Transverse colon (tissue), 4 donors: ENCODE data around the gene USP5. TPM values are rescaled to one million over a fixed set of nuclear protein-coding genes. Genes with fewer than 3 reads are reported as not detected.

ENCODE experiments used
- DNase-seq: peaks from one replicate; pipeline ENCODE4 v3.0.0-alpha.2; 2019
- H3K27ac ChIP-seq, 4 donors: fragments of 200-600 bp; sonication (generic); 2 replicates each; pipeline ENCODE4 v1.5.1; 2016 to 2018; ENCODE audit warnings: inconsistent platforms in 4 of 4
- H3K27me3 ChIP-seq: fragments of 200-600 bp; sonication (generic); 2 replicates; pipeline ENCODE4 v1.5.1; 2017; ENCODE audit warnings: inconsistent platforms
- H3K36me3 ChIP-seq, 4 donors: fragments of 200-600 bp; sonication (generic); 2 replicates each; pipeline ENCODE4 v1.5.1; 2017 to 2019; ENCODE audit warnings: inconsistent platforms in 4 of 4
- H3K4me1 ChIP-seq, 4 donors: fragments of 200-600 bp; sonication (generic); 2 replicates each; pipeline ENCODE4 v1.5.1; 2017 to 2020; ENCODE audit warnings: inconsistent platforms in 4 of 4
- H3K4me3 ChIP-seq, 4 donors: fragments of 200-600 bp; sonication (generic); 1 replicate in 1 of 4; 2 replicates in 3 of 4; pipeline versions ENCODE4 v1.5.1 to v1.6.1; 2017 to 2019; ENCODE audit warnings: inconsistent platforms in 4 of 4
- H3K9me3 ChIP-seq, 2 donors: fragments of 200-600 bp; sonication (generic); 2 replicates each; pipeline ENCODE4 v1.5.1; 2017 to 2019; ENCODE audit warnings: inconsistent platforms in 2 of 2
- CTCF ChIP-seq, 5 experiments: fragments of 200-600 bp in 3 of 5; fragments of 450-650 bp in 2 of 5; sonication (generic) in 3 of 5; IDR thresholded peaks; 1 replicate in 2 of 5; 2 replicates in 3 of 5; pipeline ENCODE4 v1.5.1; 2016 to 2017; ENCODE audit warnings: antibody characterized with exemption in 5 of 5, inconsistent platforms in 3 of 5, mild to moderate bottlenecking in 2 of 5, moderate library complexity in 1 of 5
- EP300 ChIP-seq: sonication (generic); formaldehyde crosslinking; IDR thresholded peaks from one replicate; pipeline ENCODE4 v1.6.1; 2017; ENCODE audit warnings: antibody characterized with exemption, low read depth
- POLR2A ChIP-seq: fragments of 450-650 bp; IDR thresholded peaks from one replicate; pipeline ENCODE4 v1.6.1; 2016; ENCODE audit warnings: antibody characterized with exemption, mild to moderate bottlenecking, moderate library complexity
- POLR2AphosphoS5 ChIP-seq, 3 donors: sonication (generic); formaldehyde crosslinking; IDR thresholded peaks; one replicate each; pipeline ENCODE4 v1.6.1; 2016; ENCODE audit warnings: antibody characterized with exemption in 3 of 3
- WGBS, 2 donors: methylation state at CpG; one replicate each; pipeline ENCODE4 v1.1.5; 2018; ENCODE audit warnings: low coverage in 1 of 2; 5-methylcytosine and 5-hydroxymethylcytosine counted together
- in situ Hi-C, 4 donors: fragments of 200-750 bp; cut with MboI; loops; one replicate each; pipeline versions ENCODE4 v1.15.0 to v1.15.1; 2017; ENCODE audit warnings: low sequenced_read_pairs in 3 of 4, low pct_ligation_motif_present in 1 of 4, low pct_unique_long_range_greater_than_20kb in 1 of 4
- intact Hi-C: fragments of 100-400 bp; cut with DNase I; formaldehyde crosslinking; loops from one replicate; pipeline ENCODE4 v1.15.1; 2023; ENCODE audit warnings: low total_unique reads
- total RNA-seq, 4 donors: library from RNA; depleted of rRNA; stranded (reverse); fragments of >200 nt; gene quantifications; one replicate each; pipeline ENCODE4 v1.1.0, GENCODE V29; 2016

USP5 gene
- total RNA-seq, 4 donors from 2014 or later: 30.5 to 171 (median 35.4) TPM

GRCh38 chr12:6912164-6912935 is 60.4 kb downstream of the USP5 start:
- no peak overlapping the region for H3K27ac ChIP-seq
- intact Hi-C loops (no loop called here), in situ Hi-C loops (loop anchor here in 1 of 4 donors (25.0 kb wide), 1 partner anchor 200 kb away; the partner anchor contains the start of gene C1RL)
- H3K36me3 ChIP-seq: no peaks in the 10 kb centered on the region
- H3K4me3 ChIP-seq: no peak overlapping the region
- TF ChIP-seq EP300 (no peak), POLR2A (no peak), POLR2AphosphoS5 (IDR thresholded peaks at IDR 0.05) (no peak), CTCF (IDR thresholded peaks at IDR 0.05) (no peak)
- no peak for DNase-seq
- WGBS, 2 donors: 80 to 87% methylated on average over 3 to 15 of the region's 15 CpGs
- peaks cover 18% of the 10 kb centered on the region for H3K27me3 ChIP-seq
- no peaks in the 10 kb centered on the region for H3K9me3 ChIP-seq
- peaks cover 13 to 21% (median 17%) of the 10 kb centered on the region in 4 donors for H3K4me1 ChIP-seq

GRCh38 chr12:6914246-6914946 is 62.4 kb downstream of the USP5 start, which contains the start of gene ENO2:
Gene ENO2 (plus strand): TSS chr12:6914580. CDS start chr12:6915833, 1,253 bp downstream.
- Histone ChIP-seq H3K27me3 (peaks cover 18% of the 10 kb centered on the region), H3K4me3 (peak within 1 kb of the TSS; percentile 60 to 76 (median 68)), H3K4me1 (peaks cover 13 to 21% (median 17%) of the 10 kb centered on the region in 4 donors), H3K9me3 (no peaks in the 10 kb centered on the region), H3K36me3 (no peaks in the 10 kb centered on the region), H3K27ac (peak within 1 kb of the TSS; percentile 76 to 90 (median 86))
- in situ Hi-C loops: loop anchor here in 1 of 4 donors (25.0 kb wide), 1 partner anchor 198 kb away; the partner anchor contains the start of gene C1RL
- peak; percentile 81 for DNase-seq
- TF ChIP-seq CTCF (IDR thresholded peaks at IDR 0.05) (no peak), POLR2A (peak; percentile 35), POLR2AphosphoS5 (IDR thresholded peaks at IDR 0.05) (peak; percentile 9 to 56 (median 17))
- 0% methylated on average over 1 to 60 of the region's 68 CpGs for WGBS, 2 donors
- intact Hi-C loops: no loop called here

- intact Hi-C loops: no loop called here
- H3K4me1 ChIP-seq: peaks cover 13 to 21% (median 17%) of the 10 kb centered on the region in 4 donors
- peak overlapping the region; percentile 76 to 90 (median 86) for H3K27ac ChIP-seq
- DNase-seq: no peak
- in situ Hi-C loops: loop anchor here in 1 of 4 donors (25.0 kb wide), 1 partner anchor 197 kb away; the partner anchor contains the start of gene C1RL
- peak overlapping the region; percentile 60 to 76 (median 68) for H3K4me3 ChIP-seq
- no peaks in the 10 kb centered on the region for H3K36me3 ChIP-seq
- H3K9me3 ChIP-seq: no peaks in the 10 kb centered on the region
- 0 to 16% methylated on average over 3 to 29 of the region's 29 CpGs for WGBS, 2 donors
- TF ChIP-seq CTCF (IDR thresholded peaks at IDR 0.05): peak in 1 of 5 experiments; percentile 6
- no peak for TF ChIP-seq POLR2A
- peaks cover 18% of the 10 kb centered on the region for H3K27me3 ChIP-seq
Observed at GRCh38 chr12:6914947-6915788, 63.2 kb downstream of the USP5 start.
